Fibroblast of the aortic adventitia (primary cell): Measurements from ENCODE around the gene COLEC11. TPM values are rescaled to one million over a fixed set of nuclear protein-coding genes. Genes with fewer than 3 reads are reported as not detected.

Experiments used
- DNase-seq: peaks from one replicate; pipeline ENCODE4 v3.0.0-alpha.2; 2010; ENCODE audit warnings: low read depth
- H3K4me3 ChIP-seq: 2 replicates; pipeline ENCODE4 v1.5.1; 2011; ENCODE audit warnings: low read depth, mild to moderate bottlenecking, control low read depth, low read length, moderate library complexity
- CTCF ChIP-seq: IDR thresholded peaks from 2 replicates; pipeline ENCODE4 v1.5.1; 2011; ENCODE audit warnings: mild to moderate bottlenecking, low read length, control low read depth, inconsistent platforms; ENCODE audit not compliant: insufficient read depth
- total RNA-seq: library from RNA; depleted of rRNA; stranded (reverse); fragments of >200 nt; gene quantifications from 2 replicates; pipeline ENCODE4 v1.2.3, GENCODE V29; 2012; ENCODE audit warnings: low replicate concordance

The COLEC11 gene
- total RNA-seq, 1 donor = 0.09 TPM

DNA sequence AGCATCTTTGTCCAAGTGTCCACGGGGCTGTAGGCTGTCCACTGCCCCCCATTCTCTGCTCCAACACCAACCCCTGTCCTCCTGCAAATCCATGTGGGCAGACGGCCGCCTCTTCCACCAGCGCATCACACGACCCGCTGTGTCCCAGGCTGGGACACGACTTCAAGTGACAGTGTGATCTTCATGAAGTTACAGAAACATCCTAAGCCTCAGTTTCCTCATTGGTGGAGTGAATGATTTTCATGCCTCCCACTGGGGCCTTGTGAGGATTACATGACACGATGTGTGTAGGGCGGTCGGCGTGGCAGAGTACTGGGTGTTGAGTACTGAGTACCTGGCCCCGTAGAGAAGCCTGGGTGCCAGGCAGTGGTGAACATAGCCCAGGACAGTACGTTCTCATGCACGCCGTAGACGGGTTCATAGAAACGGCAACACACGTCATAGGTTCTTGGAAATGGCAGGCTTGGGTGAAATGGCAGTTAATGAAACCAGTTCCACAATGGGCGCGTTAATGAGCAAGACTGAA is 53.8 kb downstream of the COLEC11 start:
- H3K4me3 ChIP-seq = no peak overlapping the region
- no peak for TF ChIP-seq CTCF
- DNase-seq = no peak

DNA sequence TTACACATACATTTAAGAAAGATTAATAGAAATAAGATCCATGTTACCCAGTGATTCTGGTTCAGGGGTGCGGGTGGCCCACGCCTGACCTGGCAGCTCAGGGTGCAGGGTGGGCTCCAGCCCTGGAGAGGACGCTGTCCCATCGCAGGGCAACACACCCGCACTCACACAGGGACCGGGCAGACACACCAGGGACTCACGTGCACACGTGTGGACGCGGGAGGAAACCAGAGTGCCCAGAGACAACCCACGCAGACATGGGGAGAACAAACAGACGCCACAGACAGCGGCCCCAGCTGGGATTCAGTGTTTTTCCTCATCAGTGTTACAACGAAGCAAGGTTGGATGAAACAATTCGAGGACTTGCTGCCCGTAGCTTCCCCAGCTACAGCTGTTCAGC is 54.7 kb downstream of the COLEC11 start:
- DNase-seq = no peak
- H3K4me3 ChIP-seq = no peak overlapping the region
- TF ChIP-seq CTCF = no peak

DNA sequence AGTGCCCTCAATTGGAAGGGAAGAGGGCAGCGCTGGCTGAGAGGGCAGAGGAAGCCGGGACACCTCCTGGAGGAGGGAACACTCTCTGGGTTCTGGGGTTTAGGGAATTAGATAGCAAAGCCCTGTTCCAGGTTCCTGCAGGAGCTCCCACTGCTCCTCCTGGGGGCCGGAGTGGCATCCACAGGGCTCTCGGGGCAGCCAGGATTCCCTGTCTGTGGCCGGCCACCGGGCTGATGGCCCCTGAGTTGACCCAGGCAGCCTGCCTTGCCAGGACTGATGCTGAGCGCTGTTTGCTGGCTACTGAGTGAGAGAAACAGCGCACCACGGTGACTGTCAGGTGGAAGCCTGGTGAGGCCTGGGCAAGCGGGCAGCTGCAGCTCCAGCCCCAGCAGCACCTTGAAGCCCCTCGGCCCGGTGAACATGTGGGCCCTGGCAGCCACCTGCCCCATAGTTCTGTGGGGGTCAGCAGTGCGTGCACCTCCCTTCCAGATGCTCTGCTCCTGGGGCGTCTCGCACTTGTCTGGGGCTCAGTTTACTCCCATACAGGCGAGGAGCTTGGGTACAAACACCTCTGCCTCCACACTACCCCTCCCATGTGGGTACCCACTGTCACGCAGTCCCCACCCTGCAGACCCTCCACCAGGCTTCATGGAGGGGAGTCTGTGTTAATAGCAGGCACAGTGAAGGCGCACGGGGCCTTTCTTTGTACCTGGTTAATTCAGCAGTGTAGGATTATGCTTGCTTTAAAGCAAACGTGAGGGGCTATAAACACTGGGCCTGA is 55.4 kb downstream of the COLEC11 start:
- no peak for TF ChIP-seq CTCF
- DNase-seq = no peak
- no peak overlapping the region for H3K4me3 ChIP-seq

DNA sequence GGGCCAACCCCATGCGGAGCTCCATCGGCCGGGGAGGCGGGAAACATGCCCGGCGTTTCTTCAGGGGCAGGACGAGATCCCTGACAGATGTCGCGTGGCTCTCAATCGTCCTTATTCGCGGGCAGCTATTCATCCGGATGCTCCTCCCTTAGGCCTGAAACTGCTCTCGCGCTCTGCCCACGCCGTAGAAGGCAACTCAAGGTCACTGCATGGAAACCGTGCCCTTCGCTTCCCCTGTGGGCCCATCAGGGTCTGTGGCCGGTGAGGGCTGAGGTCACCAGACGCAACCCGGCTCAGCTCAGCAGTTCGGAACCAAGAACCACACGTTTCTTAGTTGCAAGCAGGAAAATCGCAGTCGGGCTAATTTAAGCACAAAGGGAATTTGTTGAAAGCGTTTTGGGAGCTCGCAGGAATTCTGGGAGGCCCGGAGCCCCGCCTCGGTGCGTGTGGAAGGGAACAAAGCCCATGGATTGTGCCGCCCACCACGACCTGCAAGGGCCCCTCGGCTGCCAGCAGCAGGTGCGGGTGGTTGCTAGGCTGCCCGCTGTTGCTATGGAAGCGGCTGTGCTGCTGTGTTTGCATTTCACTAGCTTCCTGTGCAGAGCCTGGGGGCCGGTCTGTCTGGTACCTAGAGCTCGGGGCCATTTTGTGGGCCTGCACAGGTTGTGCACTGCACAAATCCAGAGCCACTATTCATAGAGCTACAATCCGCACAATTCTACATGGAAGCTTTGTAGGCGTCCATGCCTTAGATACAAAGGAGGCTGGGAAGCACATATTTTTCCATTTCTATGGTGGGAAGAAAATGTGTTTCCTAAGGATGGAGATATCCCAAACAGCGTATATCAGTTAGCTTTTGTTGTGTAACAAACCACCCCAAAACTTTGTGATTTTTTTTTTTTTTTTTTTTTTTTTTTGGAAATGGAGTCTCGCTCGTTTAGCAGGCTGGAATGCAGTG is 57.1 kb downstream of the COLEC11 start:
- TF ChIP-seq CTCF = no peak
- peak; percentile 12 for DNase-seq
- no peak overlapping the region for H3K4me3 ChIP-seq

DNA sequence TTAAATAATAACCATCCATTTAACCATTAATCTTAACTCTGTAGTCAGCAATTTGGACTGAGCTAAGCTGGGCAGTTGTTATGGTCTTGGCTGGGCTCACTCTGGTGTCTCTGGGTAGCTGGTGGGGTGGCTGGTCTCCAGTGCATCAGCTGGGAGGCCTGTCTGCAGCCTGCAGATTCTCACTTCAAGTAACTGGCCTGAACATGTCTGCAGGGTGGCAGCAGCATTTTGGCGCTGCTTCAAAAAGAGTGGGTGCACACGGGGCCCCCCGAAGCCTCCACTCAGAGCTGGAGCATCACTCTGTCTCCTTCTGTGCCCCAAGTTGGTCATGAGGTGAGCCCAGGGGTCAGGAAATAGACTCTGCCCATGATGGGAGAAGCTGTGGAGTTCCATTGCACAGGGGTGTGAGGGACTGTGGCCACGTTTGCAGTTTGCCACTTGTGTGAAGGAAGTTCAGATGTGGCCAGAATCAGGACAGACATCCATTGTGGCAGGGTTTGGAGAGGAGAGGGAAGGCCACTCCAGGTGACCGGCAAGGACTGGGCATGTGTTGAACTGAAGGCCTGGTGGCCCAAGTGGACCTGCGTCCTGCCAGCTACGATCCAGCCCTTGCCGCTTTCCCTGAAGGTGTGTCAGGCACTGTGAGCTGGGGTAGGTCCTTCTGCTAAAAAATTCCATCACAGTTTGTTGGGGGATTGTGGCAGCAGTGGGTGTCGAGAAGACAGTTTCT is 58.1 kb downstream of the COLEC11 start:
- DNase-seq = no peak
- H3K4me3 ChIP-seq = no peak overlapping the region
- no peak for TF ChIP-seq CTCF

DNA sequence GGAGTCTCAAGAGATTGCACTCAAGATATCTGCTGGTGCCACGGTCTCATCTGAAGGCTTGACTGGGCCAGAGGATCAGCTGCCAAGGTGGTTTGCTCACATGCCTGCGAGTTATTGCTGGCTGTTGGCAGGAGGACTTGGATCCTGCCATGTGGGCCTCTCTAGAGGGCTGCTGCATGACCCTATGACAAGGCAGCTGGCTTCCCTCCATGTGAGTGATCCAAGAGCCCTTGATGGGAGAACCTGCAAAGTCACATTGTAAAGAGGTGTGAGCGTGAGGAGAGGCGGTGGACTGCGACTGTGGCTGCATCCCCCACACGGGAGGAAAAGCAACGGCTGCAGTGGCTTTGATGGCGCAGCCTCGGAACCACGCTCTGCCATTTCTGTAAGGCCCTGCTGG is 59.1 kb downstream of the COLEC11 start:
- no peak for TF ChIP-seq CTCF
- no peak for DNase-seq
- H3K4me3 ChIP-seq = no peak overlapping the region
